HG03469 (cell line): ENCODE data around the gene LAMTOR2.

ENCODE experiments used
- ATAC-seq: cut with Tn5 transposase; IDR thresholded peaks from one replicate; pipeline ENCODE4 v1.9.1; 2021; ENCODE audit warnings: mild to moderate bottlenecking, moderate library complexity, moderate number of reproducible peaks; ENCODE audit not compliant: unreplicated experiment

LAMTOR2 gene

GRCh38 chr1:156096640-156097391, 42.2 kb downstream of the LAMTOR2 start:
- ATAC-seq, result peak; percentile 55

- ATAC-seq, result no peak
Observed at GRCh38 chr1:156097499-156098178, 43.1 kb downstream of the LAMTOR2 start.

GRCh38 chr1:156098784-156099183, 44.2 kb downstream of the LAMTOR2 start:
- no peak for ATAC-seq

GRCh38 chr1:156099282-156099681, 44.7 kb downstream of the LAMTOR2 start:
- ATAC-seq, result no peak

- ATAC-seq, result no peak
Observed at GRCh38 chr1:156100205-156100995, 45.8 kb downstream of the LAMTOR2 start.

- no peak for ATAC-seq
Observed at GRCh38 chr1:156101880-156102279, 47.3 kb downstream of the LAMTOR2 start.

GRCh38 chr1:156102633-156103511, 48.3 kb downstream of the LAMTOR2 start:
- no peak for ATAC-seq

- ATAC-seq, result no peak
Observed at GRCh38 chr1:156103521-156103947, 49.0 kb downstream of the LAMTOR2 start.

GRCh38 chr1:156104065-156104810, 49.7 kb downstream of the LAMTOR2 start:
- ATAC-seq, result no peak

GRCh38 chr1:156104861-156105832, 50.6 kb downstream of the LAMTOR2 start:
- no peak for ATAC-seq

- ATAC-seq, result no peak
Observed at GRCh38 chr1:156106624-156107488, 52.3 kb downstream of the LAMTOR2 start.

GRCh38 chr1:156108057-156108456, 53.5 kb downstream of the LAMTOR2 start:
- no peak for ATAC-seq
